Measurements from ENCODE around the gene TEP1. TPM values are rescaled to one million over a fixed set of nuclear protein-coding genes. Genes with fewer than 3 reads are reported as not detected.
A peak's percentile ranks its signal among the peaks of the same experiment; 100 is the strongest.

TEP1 gene
- total RNA-seq, 1 experiment from 2014 or later, result 15.8 TPM

GRCh38 chr14:20428010-20428365 is 14.7 kb upstream of the TEP1 start:
- no peak overlapping the region for H2AK5ac ChIP-seq (ENCODE audit: insufficient read length, low read length)
- no CpG with 5 or more reads among the region's 5 CpGs for WGBS (ENCODE audit: extremely low coverage, insufficient read length, low lambda C conversion rate)
- no peak overlapping the region for H3K14ac ChIP-seq (ENCODE audit: insufficient read depth, low read length)
- no peaks in the 10 kb centered on the region for H3K23me2 ChIP-seq (ENCODE audit: insufficient read length, low read depth, low read length, poor library complexity, severe bottlenecking)
- no peak overlapping the region for H2BK12ac ChIP-seq (ENCODE audit: insufficient read length, low read depth, low read length)
- no peak overlapping the region for H3K9ac ChIP-seq (ENCODE audit: extremely low read depth, insufficient read length, low read length)
- H3K4me2 ChIP-seq (ENCODE audit: insufficient read depth, insufficient read length, low read length), result no peak overlapping the region
- H3K4ac ChIP-seq (ENCODE audit: low read depth, low read length), result no peak overlapping the region
- H2BK5ac ChIP-seq (ENCODE audit: insufficient read length, low read length), result no peak overlapping the region
- H3K18ac ChIP-seq (ENCODE audit: insufficient read length, low read depth, low read length), result no peak overlapping the region
- H2BK20ac ChIP-seq (ENCODE audit: low read depth, low read length, poor library complexity, severe bottlenecking), result no peak overlapping the region
- no peaks in the 10 kb centered on the region for H3K79me2 ChIP-seq (ENCODE audit: insufficient read depth, low read length)
- no peaks in the 10 kb centered on the region for H3K9me3 Mint-ChIP-seq
- no peaks in the 10 kb centered on the region for H3K79me1 ChIP-seq (ENCODE audit: insufficient read depth, low read depth, low read length, poor library complexity, severe bottlenecking)
- H3K56ac ChIP-seq (ENCODE audit: insufficient read length, low read depth, low read length), result no peak overlapping the region
- H3K27ac ChIP-seq (ENCODE audit: insufficient read length, low read depth, low read length), result no peak overlapping the region
- no peaks in the 10 kb centered on the region for H3K9me3 ChIP-seq (ENCODE audit: control insufficient read depth, low read depth, low read length)
- peaks cover 10 to 11% of the 10 kb centered on the region in 2 experiments for H3K4me1 Mint-ChIP-seq
- no peak for DNase-seq
- H4K20me1 ChIP-seq (ENCODE audit: control insufficient read depth, insufficient read depth, insufficient read length), result no peaks in the 10 kb centered on the region
- no peak overlapping the region for H2AFZ ChIP-seq (ENCODE audit: low read length)
- H4K5ac ChIP-seq (ENCODE audit: insufficient read length, low read depth, low read length), result no peak overlapping the region
- H4K91ac ChIP-seq (ENCODE audit: insufficient read length, low read depth, low read length), result no peak overlapping the region
- no peak overlapping the region; a peak in 1 of 5 replicates for H3K4me3 Mint-ChIP-seq
- no peak overlapping the region for H4K8ac ChIP-seq (replicated peaks; ENCODE audit: insufficient read length, low read depth, low read length)
- no peak overlapping the region for H2BK120ac ChIP-seq (ENCODE audit: low read depth, low read length, poor library complexity, severe bottlenecking)
- peak overlapping the region in 1 of 3 experiments; percentile 29; a peak in 1 of 7 replicates for H3K27ac Mint-ChIP-seq
- peaks cover 9% of the 10 kb centered on the region; the same call in 1 of the 2 replicates for H3K4me1 ChIP-seq (ENCODE audit: insufficient read depth, low read length)
- no peak overlapping the region for H3K23ac ChIP-seq (ENCODE audit: insufficient read length, low read depth, low read length)
- H2BK15ac ChIP-seq (ENCODE audit: low read depth, low read length), result no peak overlapping the region
- no peaks in the 10 kb centered on the region for H3K27me3 Mint-ChIP-seq (ENCODE audit: low read depth)
- H3K27me3 ChIP-seq (ENCODE audit: insufficient read depth, low read length), result no peaks in the 10 kb centered on the region
- H3K36me3 Mint-ChIP-seq (ENCODE audit: insufficient read depth in 1 of 3, low read depth in 3 of 3), result no peaks in the 10 kb centered on the region
- TF ChIP-seq, protein P1, sequence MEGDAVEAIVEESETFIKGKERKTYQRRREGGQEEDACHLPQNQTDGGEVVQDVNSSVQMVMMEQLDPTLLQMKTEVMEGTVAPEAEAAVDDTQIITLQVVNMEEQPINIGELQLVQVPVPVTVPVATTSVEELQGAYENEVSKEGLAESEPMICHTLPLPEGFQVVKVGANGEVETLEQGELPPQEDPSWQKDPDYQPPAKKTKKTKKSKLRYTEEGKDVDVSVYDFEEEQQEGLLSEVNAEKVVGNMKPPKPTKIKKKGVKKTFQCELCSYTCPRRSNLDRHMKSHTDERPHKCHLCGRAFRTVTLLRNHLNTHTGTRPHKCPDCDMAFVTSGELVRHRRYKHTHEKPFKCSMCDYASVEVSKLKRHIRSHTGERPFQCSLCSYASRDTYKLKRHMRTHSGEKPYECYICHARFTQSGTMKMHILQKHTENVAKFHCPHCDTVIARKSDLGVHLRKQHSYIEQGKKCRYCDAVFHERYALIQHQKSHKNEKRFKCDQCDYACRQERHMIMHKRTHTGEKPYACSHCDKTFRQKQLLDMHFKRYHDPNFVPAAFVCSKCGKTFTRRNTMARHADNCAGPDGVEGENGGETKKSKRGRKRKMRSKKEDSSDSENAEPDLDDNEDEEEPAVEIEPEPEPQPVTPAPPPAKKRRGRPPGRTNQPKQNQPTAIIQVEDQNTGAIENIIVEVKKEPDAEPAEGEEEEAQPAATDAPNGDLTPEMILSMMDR (conservative IDR thresholded peaks at IDR 0.05), result no peak
- no peak overlapping the region for H3T11ph ChIP-seq (ENCODE audit: low read length)
